HEK293 (cell line): Measurements from ENCODE around the gene C11orf21.

Source experiments
- CTCF ChIP-seq: fragments of 450-650 bp; formaldehyde crosslinking; IDR thresholded peaks from 2 replicates; pipeline ENCODE4 v1.5.1; 2016; ENCODE audit warnings: missing biosample characterization, missing genetic modification characterization
- MYNN ChIP-seq: fragments of 450-650 bp; formaldehyde crosslinking; IDR thresholded peaks from 2 replicates; pipeline ENCODE4 v1.5.1; 2016; ENCODE audit warnings: missing biosample characterization, missing genetic modification characterization, borderline replicate concordance
- PRDM10 ChIP-seq: fragments of 450-650 bp; formaldehyde crosslinking; IDR thresholded peaks from 2 replicates; pipeline ENCODE4 v1.5.1; 2016; ENCODE audit warnings: missing biosample characterization, missing genetic modification characterization
- ZNF404 ChIP-seq: fragments of 450-650 bp; formaldehyde crosslinking; IDR thresholded peaks from 2 replicates; pipeline ENCODE4 v1.5.1; 2017; ENCODE audit warnings: missing biosample characterization, missing genetic modification characterization
- ZNF645 ChIP-seq: fragments of 450-650 bp; formaldehyde crosslinking; IDR thresholded peaks from 2 replicates; pipeline ENCODE4; 2016; ENCODE audit warnings: missing biosample characterization, missing genetic modification characterization

GRCh38 chr11:2325123-2325522 is 23.4 kb upstream of the C11orf21 start:
- TF ChIP-seq CTCF (tag by site-specific recombination), result no peak
- no peak for TF ChIP-seq ZNF645 (tag by site-specific recombination)
- TF ChIP-seq MYNN, result no peak
- TF ChIP-seq PRDM10 (tag by site-specific recombination), result no peak
- no peak for TF ChIP-seq ZNF404
